ENCODE results near the gene RPA3. TPM values are rescaled to one million over a fixed set of nuclear protein-coding genes. Genes with fewer than 3 reads are reported as not detected.

RPA3 gene
- total and polyA plus RNA-seq, 9 of the 15 experiments (the other 6 are each of a cell fraction or from before 2014, with no cell fraction given), result 68.5 to 265 (median 125) TPM

- TF ChIP-seq HNRNPUL1 (IDR thresholded peaks at IDR 0.05; ENCODE audit: low read length) (no peak), MXI1 (IDR thresholded peaks at IDR 0.05; ENCODE audit: low read depth, low read length) (no peak)
Measured at GRCh38 chr7:7737674-7738073, 19.3 kb upstream of the RPA3 start (continued).

DNA sequence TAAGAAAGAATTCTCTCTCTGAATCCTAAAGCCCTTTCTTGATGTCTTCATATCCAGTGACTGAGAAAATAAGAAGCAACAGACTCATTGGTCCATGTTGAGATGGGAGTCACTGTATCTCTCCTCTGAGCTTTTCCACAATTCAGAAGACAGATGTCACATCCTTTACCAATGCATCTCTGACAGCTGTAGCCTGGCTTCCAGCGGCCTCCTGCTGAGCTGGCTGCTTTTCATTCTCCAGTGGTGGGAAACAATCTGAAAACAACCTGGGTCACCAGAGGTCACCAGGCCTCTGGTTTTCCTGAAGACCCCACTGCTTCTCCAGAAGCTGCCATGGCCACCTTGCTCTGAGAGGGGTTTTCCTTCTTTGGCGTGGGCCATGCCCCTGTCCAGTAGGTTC, 18.3 kb upstream of the RPA3 start:
- no TSS peak for BruUV-seq (replicated peaks)
- no peaks in the 10 kb centered on the region for H3K9me3 ChIP-seq (replicated peaks; ENCODE audit: control insufficient read depth, insufficient read depth, low read depth, low read length)
- H3K9ac ChIP-seq (ENCODE audit: insufficient read depth in 1 of 2, low read depth in 2 of 2, low read length in 2 of 2), result no peak overlapping the region
- no peaks in the 10 kb centered on the region for H3K4me1 ChIP-seq (replicated peaks in 1 of 2; ENCODE audit: control insufficient read depth in 2 of 2, insufficient read depth in 2 of 2, low read length in 2 of 2)
- no peak overlapping the region for H3K4me2 ChIP-seq (ENCODE audit: insufficient read depth, low read length)
- in situ Hi-C loops (cut with MboI) (no loop called here), intact Hi-C loops (cut with micrococcal nuclease) (no loop called here)
- H3K4me3 ChIP-seq, result no peak overlapping the region
- no peaks in the 10 kb centered on the region for H3K36me3 ChIP-seq (ENCODE audit: control insufficient read depth, insufficient read depth, low read length)
- FAIRE-seq, result no peak
- ATAC-seq, result no peak
- no peaks in the 10 kb centered on the region for H4K20me1 ChIP-seq (replicated peaks; ENCODE audit: control insufficient read depth, insufficient read depth, low read length)
- H3K79me2 ChIP-seq (ENCODE audit: control insufficient read depth, insufficient read depth, low read length), result no peaks in the 10 kb centered on the region
- no peak overlapping the region for H2AFZ ChIP-seq (ENCODE audit: low read depth, low read length)
- H3K9me1 ChIP-seq (ENCODE audit: control insufficient read depth, insufficient read depth, low read length), result no peaks in the 10 kb centered on the region
- no peaks in the 10 kb centered on the region for H3K27me3 ChIP-seq (ENCODE audit: control insufficient read depth in 2 of 2, insufficient read depth in 2 of 2, low read length in 2 of 2)
- no peak for DNase-seq (ENCODE audit: extremely low read depth in 1 of 4, low spot score in 3 of 4)
- ChIA-PET CTCF (ENCODE audit: low intra/inter-chr PET ratio) (no interaction called here), POLR2A (interaction anchor here (0.9 kb wide), 1 partner anchor 9 kb away, joined by 3 read pairs; no protein-coding TSS in a partner anchor)
- no peak overlapping the region for H3K27ac ChIP-seq (ENCODE audit: extremely low read depth, low read depth, low read length)
- TF ChIP-seq, protein P1, sequence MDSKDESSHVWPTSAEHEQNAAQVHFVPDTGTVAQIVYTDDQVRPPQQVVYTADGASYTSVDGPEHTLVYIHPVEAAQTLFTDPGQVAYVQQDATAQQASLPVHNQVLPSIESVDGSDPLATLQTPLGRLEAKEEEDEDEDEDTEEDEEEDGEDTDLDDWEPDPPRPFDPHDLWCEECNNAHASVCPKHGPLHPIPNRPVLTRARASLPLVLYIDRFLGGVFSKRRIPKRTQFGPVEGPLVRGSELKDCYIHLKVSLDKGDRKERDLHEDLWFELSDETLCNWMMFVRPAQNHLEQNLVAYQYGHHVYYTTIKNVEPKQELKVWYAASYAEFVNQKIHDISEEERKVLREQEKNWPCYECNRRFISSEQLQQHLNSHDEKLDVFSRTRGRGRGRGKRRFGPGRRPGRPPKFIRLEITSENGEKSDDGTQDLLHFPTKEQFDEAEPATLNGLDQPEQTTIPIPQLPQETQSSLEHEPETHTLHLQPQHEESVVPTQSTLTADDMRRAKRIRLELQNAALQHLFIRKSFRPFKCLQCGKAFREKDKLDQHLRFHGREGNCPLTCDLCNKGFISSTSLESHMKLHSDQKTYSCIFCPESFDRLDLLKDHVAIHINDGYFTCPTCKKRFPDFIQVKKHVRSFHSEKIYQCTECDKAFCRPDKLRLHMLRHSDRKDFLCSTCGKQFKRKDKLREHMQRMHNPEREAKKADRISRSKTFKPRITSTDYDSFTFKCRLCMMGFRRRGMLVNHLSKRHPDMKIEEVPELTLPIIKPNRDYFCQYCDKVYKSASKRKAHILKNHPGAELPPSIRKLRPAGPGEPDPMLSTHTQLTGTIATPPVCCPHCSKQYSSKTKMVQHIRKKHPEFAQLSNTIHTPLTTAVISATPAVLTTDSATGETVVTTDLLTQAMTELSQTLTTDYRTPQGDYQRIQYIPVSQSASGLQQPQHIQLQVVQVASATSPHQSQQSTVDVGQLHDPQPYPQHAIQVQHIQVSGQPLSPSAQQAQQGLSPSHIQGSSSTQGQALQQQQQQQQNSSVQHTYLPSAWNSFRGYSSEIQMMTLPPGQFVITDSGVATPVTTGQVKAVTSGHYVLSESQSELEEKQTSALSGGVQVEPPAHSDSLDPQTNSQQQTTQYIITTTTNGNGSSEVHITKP (IDR thresholded peaks at IDR 0.05; ENCODE audit: partially characterized antibody), result no peak
- TF ChIP-seq MCM7 (IDR thresholded peaks at IDR 0.05), result no peak
- 38% methylated on average over 2 of the region's 2 CpGs for WGBS (ENCODE audit: insufficient coverage, low coverage, missing lambda C conversion rate)
